Neural crest cell (in vitro differentiated cells): Measurements from ENCODE around the gene FOXI1. TPM values are rescaled to one million over a fixed set of nuclear protein-coding genes. Genes with fewer than 3 reads are reported as not detected.

Experiments
- DNase-seq: peaks from one replicate; pipeline ENCODE4 v3.0.0; 2021; ENCODE audit warnings: low read depth, mixed read lengths, low spot score
- H3K27ac Mint-ChIP-seq: one replicate; pipeline ENCODE4 v1.8.0; 2021; ENCODE audit warnings: mild to moderate bottlenecking, mixed read lengths; ENCODE audit not compliant: unreplicated experiment
- H3K27me3 Mint-ChIP-seq: 2 replicates; pipeline ENCODE4 v1.8.0; 2021; ENCODE audit warnings: low read depth, mild to moderate bottlenecking, mixed read lengths
- H3K36me3 Mint-ChIP-seq: 2 replicates; pipeline ENCODE4 v1.8.0; 2021; ENCODE audit warnings: low read depth, mild to moderate bottlenecking, mixed read lengths
- H3K4me1 Mint-ChIP-seq: 2 replicates; pipeline ENCODE4 v1.8.0; 2021; ENCODE audit warnings: mixed read lengths
- H3K4me3 Mint-ChIP-seq: one replicate; pipeline ENCODE4 v1.8.0; 2021; ENCODE audit warnings: mild to moderate bottlenecking, mixed read lengths
- H3K9me3 Mint-ChIP-seq: 2 replicates; pipeline ENCODE4 v1.8.0; 2021; ENCODE audit warnings: mixed read lengths
- CTCF ChIP-seq: fragments of 200-600 bp; sonication (generic); conservative IDR thresholded peaks from 2 replicates; pipeline ENCODE4 v1.5.0; 2021; ENCODE audit warnings: antibody characterized with exemption, mild to moderate bottlenecking
- total RNA-seq: library from RNA; stranded (reverse); gene quantifications from 2 replicates; pipeline ENCODE4 v1.2.1, GENCODE V29; 2021

The FOXI1 gene
- total RNA-seq, 1 donor from 2014 or later = not detected

DNA sequence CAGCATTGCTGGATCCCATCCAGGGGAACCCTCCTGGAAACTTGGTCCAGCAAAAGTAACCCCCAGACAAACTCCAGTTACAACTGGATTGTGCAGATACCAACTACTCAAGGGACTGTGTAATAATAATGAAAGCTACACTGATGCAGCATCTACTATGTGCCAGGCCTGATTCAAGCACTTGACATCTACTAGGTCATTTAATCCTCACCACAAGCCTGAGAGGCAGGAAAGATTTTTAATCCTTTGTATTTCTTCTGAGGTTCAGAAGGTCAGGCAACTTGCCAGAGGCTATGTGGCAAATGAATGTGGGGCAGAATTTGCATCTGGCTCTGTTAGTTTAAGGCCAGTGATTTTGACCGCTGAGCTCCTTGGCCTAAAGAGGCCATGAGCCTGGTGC, 29.5 kb upstream of the FOXI1 start:
- Mint-ChIP-seq H3K9me3 (no peaks in the 10 kb centered on the region), H3K36me3 (no peaks in the 10 kb centered on the region), H3K4me1 (no peaks in the 10 kb centered on the region), H3K4me3 (no peak overlapping the region), H3K27me3 (peaks cover 22% of the 10 kb centered on the region), H3K27ac (no peak overlapping the region)
- DNase-seq = no peak
- TF ChIP-seq CTCF = no peak

DNA sequence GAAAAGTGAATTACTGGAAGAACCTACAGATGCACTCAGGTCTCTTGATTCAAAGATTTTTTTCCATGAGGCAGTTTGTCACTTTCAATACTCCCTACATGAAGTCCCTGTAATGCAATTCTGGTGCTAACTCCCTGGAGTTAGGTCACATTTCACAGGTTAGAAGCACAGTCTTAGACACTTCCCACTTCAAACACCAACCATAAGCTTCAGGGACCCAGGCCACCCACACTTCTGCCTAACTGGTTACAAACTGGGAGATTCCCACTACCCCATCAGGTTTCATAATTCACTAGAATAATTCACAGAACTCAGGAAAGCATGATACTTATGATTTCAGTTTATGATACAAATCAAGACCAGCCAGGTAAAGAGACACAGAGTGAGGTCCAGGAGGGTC, 29.0 kb upstream of the FOXI1 start:
- TF ChIP-seq CTCF = no peak
- H3K9me3 Mint-ChIP-seq = no peaks in the 10 kb centered on the region

GRCh38 chr5:170077526-170077925, 28.2 kb upstream of the FOXI1 start:
- Mint-ChIP-seq H3K27me3 (peaks cover 22% of the 10 kb centered on the region), H3K4me1 (no peaks in the 10 kb centered on the region), H3K9me3 (no peaks in the 10 kb centered on the region), H3K36me3 (no peaks in the 10 kb centered on the region), H3K27ac (no peak overlapping the region), H3K4me3 (no peak overlapping the region)
- no peak for DNase-seq
- TF ChIP-seq CTCF = no peak

More for the DNA sequence above, 29.0 kb upstream of the FOXI1 start:
- H3K36me3 Mint-ChIP-seq = no peaks in the 10 kb centered on the region
- no peak overlapping the region for H3K27ac Mint-ChIP-seq
- DNase-seq = no peak
- H3K4me3 Mint-ChIP-seq = no peak overlapping the region
- peaks cover 22% of the 10 kb centered on the region for H3K27me3 Mint-ChIP-seq
- H3K4me1 Mint-ChIP-seq = no peaks in the 10 kb centered on the region

DNA sequence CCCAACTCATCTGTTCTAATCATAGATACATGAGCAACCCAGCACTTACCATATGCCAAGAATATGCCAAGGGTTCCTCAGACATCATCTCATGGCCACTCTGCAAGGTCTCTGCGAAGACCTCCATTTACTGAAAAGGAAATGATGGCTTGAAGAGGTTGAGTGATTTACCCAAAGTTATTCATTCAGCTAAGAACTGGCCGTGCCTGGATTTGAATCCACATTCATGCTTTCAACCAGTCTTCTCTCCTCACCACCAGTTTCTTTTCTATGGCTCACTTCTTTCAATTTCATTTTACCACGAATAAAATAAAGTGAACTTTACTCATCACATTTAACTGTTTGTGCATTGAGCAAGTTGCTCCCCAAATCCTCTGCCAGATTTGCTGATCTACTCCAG, 27.2 kb upstream of the FOXI1 start:
- no peak for TF ChIP-seq CTCF
- peaks cover 22% of the 10 kb centered on the region for H3K27me3 Mint-ChIP-seq
- H3K4me3 Mint-ChIP-seq = no peak overlapping the region
- H3K4me1 Mint-ChIP-seq = no peaks in the 10 kb centered on the region
- H3K27ac Mint-ChIP-seq = peak overlapping the region; percentile 17
- DNase-seq = no peak
- no peaks in the 10 kb centered on the region for H3K9me3 Mint-ChIP-seq
- no peaks in the 10 kb centered on the region for H3K36me3 Mint-ChIP-seq

DNA sequence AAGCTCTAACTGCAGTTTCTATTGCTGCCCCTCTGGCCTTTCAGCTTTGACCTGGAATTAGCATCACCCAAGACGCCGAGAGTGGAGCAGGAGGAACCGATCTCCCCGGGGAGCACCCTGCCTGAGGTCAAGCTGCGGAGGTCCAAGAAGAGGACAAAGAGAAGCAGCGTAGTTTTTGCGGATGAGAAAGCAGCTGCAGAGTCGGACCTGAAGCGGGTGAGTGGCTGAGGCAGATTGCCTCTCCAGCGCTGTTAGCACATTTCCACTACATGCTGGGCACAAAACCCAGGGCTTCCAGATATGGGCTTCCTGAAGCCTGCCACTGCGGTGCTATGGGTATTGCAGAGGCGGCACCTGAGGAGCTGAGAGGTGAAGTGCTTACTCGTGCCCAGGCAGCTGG, 26.8 kb upstream of the FOXI1 start:
- no peak for TF ChIP-seq CTCF
- H3K9me3 Mint-ChIP-seq = no peaks in the 10 kb centered on the region

GRCh38 chr5:170080217-170080616, 25.5 kb upstream of the FOXI1 start:
- H3K9me3 Mint-ChIP-seq = no peaks in the 10 kb centered on the region
- DNase-seq = no peak

More for the DNA sequence above, 26.8 kb upstream of the FOXI1 start:
- peaks cover 20% of the 10 kb centered on the region for H3K27me3 Mint-ChIP-seq
- no peaks in the 10 kb centered on the region for H3K36me3 Mint-ChIP-seq
- H3K4me3 Mint-ChIP-seq = no peak overlapping the region
- H3K4me1 Mint-ChIP-seq = no peaks in the 10 kb centered on the region
- no peak for DNase-seq
- no peak overlapping the region for H3K27ac Mint-ChIP-seq

More at GRCh38 chr5:170080217-170080616, 25.5 kb upstream of the FOXI1 start:
- no peak for TF ChIP-seq CTCF
- H3K36me3 Mint-ChIP-seq = no peaks in the 10 kb centered on the region
- H3K27me3 Mint-ChIP-seq = peaks cover 9% of the 10 kb centered on the region
- no peak overlapping the region for H3K4me3 Mint-ChIP-seq
- no peak overlapping the region for H3K27ac Mint-ChIP-seq
- no peaks in the 10 kb centered on the region for H3K4me1 Mint-ChIP-seq
